Measurements from ENCODE around the gene STH.

Gene STH

GRCh38 chr17:45976755-45977505, 22.1 kb upstream of the STH start:
- Histone ChIP-seq H3K4me2 (ENCODE audit: low read depth, low read length) (no peak overlapping the region), H3K9ac (ENCODE audit: low read length) (no peak overlapping the region), H3K79me2 (ENCODE audit: low read length) (no peaks in the 10 kb centered on the region), H3K27ac (ENCODE audit: low read length) (no peak overlapping the region), H2AFZ (ENCODE audit: low read length) (no peak overlapping the region), H4K20me1 (ENCODE audit: insufficient read depth, low read length) (no peaks in the 10 kb centered on the region), H3K36me3 (replicated peaks; ENCODE audit: insufficient read depth, low read length) (no peaks in the 10 kb centered on the region), H3F3A (ENCODE audit: insufficient read depth, low read length) (no peaks in the 10 kb centered on the region), H3K9me2 (replicated peaks; ENCODE audit: insufficient read depth, low read length) (no peaks in the 10 kb centered on the region), H3K27me3 (replicated peaks; ENCODE audit: insufficient read depth, low read length) (no peaks in the 10 kb centered on the region), H3K4me3 (ENCODE audit: low read length) (no peak overlapping the region), H3K9me3 (replicated peaks; ENCODE audit: insufficient read depth, low read length) (no peaks in the 10 kb centered on the region), H3K4me1 (ENCODE audit: low read length) (no peaks in the 10 kb centered on the region)
- TF ChIP-seq EZH2 (optimal IDR thresholded peaks at IDR 0.05; ENCODE audit: low read depth, low read length) (no peak), EZH2phosphoT487 (IDR thresholded peaks at IDR 0.05; ENCODE audit: low read length) (no peak), CTCF (IDR thresholded peaks at IDR 0.05; ENCODE audit: low read length) (no peak)
- DNase-seq = no peak

GRCh38 chr17:45977506-45977824, 21.6 kb upstream of the STH start:
- Histone ChIP-seq H3K9me2 (replicated peaks; ENCODE audit: insufficient read depth, low read length) (no peaks in the 10 kb centered on the region), H3K9ac (ENCODE audit: low read length) (no peak overlapping the region), H3K9me3 (replicated peaks; ENCODE audit: insufficient read depth, low read length) (no peaks in the 10 kb centered on the region), H3K4me1 (ENCODE audit: low read length) (no peaks in the 10 kb centered on the region), H3K27me3 (replicated peaks; ENCODE audit: insufficient read depth, low read length) (no peaks in the 10 kb centered on the region), H3K4me3 (ENCODE audit: low read length) (no peak overlapping the region), H3K36me3 (replicated peaks; ENCODE audit: insufficient read depth, low read length) (no peaks in the 10 kb centered on the region), H4K20me1 (ENCODE audit: insufficient read depth, low read length) (no peaks in the 10 kb centered on the region), H3K27ac (ENCODE audit: low read length) (no peak overlapping the region), H3F3A (ENCODE audit: insufficient read depth, low read length) (no peaks in the 10 kb centered on the region), H3K4me2 (ENCODE audit: low read depth, low read length) (no peak overlapping the region), H3K79me2 (ENCODE audit: low read length) (no peaks in the 10 kb centered on the region), H2AFZ (ENCODE audit: low read length) (no peak overlapping the region)
- TF ChIP-seq CTCF (IDR thresholded peaks at IDR 0.05; ENCODE audit: low read length) = no peak
- no peak for TF ChIP-seq EZH2 (optimal IDR thresholded peaks at IDR 0.05; ENCODE audit: low read depth, low read length)
- TF ChIP-seq EZH2phosphoT487 (IDR thresholded peaks at IDR 0.05; ENCODE audit: low read length) = no peak
- no peak for DNase-seq

GRCh38 chr17:45977976-45978626, 20.9 kb upstream of the STH start:
- no peaks in the 10 kb centered on the region for H3K9me2 ChIP-seq (replicated peaks; ENCODE audit: insufficient read depth, low read length)
- H3K4me1 ChIP-seq (ENCODE audit: low read length) = no peaks in the 10 kb centered on the region

More at GRCh38 chr17:45977976-45978626, 20.9 kb upstream of the STH start:
- Histone ChIP-seq H2AFZ (ENCODE audit: low read length) (no peak overlapping the region), H3K27me3 (replicated peaks; ENCODE audit: insufficient read depth, low read length) (no peaks in the 10 kb centered on the region), H3K9me3 (replicated peaks; ENCODE audit: insufficient read depth, low read length) (no peaks in the 10 kb centered on the region), H3K36me3 (replicated peaks; ENCODE audit: insufficient read depth, low read length) (no peaks in the 10 kb centered on the region), H3K4me2 (ENCODE audit: low read depth, low read length) (no peak overlapping the region), H3K4me3 (ENCODE audit: low read length) (no peak overlapping the region), H3K79me2 (ENCODE audit: low read length) (no peaks in the 10 kb centered on the region), H3K9ac (ENCODE audit: low read length) (no peak overlapping the region), H4K20me1 (ENCODE audit: insufficient read depth, low read length) (no peaks in the 10 kb centered on the region), H3K27ac (ENCODE audit: low read length) (no peak overlapping the region), H3F3A (ENCODE audit: insufficient read depth, low read length) (no peaks in the 10 kb centered on the region)
- TF ChIP-seq CTCF (IDR thresholded peaks at IDR 0.05; ENCODE audit: low read length) (no peak), EZH2 (optimal IDR thresholded peaks at IDR 0.05; ENCODE audit: low read depth, low read length) (no peak), EZH2phosphoT487 (IDR thresholded peaks at IDR 0.05; ENCODE audit: low read length) (no peak)
- no peak for DNase-seq
